ENCODE measurements around the gene EP400. TPM values are rescaled to one million over a fixed set of nuclear protein-coding genes. Genes with fewer than 3 reads are reported as not detected.

EP400 gene
- total and polyA plus RNA-seq, 9 of the 15 experiments (the other 6 are each of a cell fraction or from before 2014, with no cell fraction given) = 4.5 to 58.0 (median 7.0) TPM

DNA sequence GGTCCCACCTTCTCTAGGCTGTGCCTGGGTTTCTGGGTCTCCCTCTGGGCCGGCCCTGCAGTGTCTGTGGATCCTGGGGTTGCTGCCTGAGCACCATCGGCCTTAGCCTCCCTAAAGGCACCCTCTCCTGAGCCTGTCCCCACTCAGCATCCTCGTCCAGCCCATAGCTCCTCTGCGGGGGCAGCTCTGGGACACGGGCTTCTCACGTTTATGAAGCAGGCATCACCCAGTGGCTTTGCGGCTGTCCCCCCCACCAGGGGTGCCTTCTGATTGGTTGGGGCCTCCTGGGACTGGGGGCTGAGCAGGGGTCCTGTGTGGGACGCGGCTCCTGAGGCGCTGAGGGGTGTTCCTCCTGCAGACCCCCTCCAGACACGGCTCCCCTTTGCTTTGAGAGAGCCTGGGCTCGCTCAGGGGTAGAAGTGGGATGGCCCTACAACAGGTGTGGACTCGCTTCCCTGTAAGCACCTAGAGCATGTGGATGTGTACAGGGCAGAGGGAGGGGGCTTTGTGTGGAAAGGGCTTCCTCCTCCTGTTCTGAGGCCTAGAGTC is 44.6 kb upstream of the EP400 start:
- Histone ChIP-seq H3K4me1 (replicated peaks in 1 of 2; ENCODE audit: control insufficient read depth in 2 of 2, insufficient read depth in 2 of 2, low read length in 2 of 2) (peaks cover 0 to 43% of the 10 kb centered on the region in 2 experiments; a peak in 2 of 5 replicates), H3K9ac (ENCODE audit: insufficient read depth in 1 of 2, low read depth in 2 of 2, low read length in 2 of 2) (peak overlapping the region in 1 of 2 experiments; percentile 74; a peak in 1 of 4 replicates), H3K4me2 (ENCODE audit: insufficient read depth, low read length) (no peak overlapping the region), H4K20me1 (replicated peaks; ENCODE audit: control insufficient read depth, insufficient read depth, low read length) (peaks cover 21% of the 10 kb centered on the region; the same call in 1 of the 2 replicates), H3K27me3 (ENCODE audit: control insufficient read depth in 2 of 2, insufficient read depth in 2 of 2, low read length in 2 of 2) (no peaks in the 10 kb centered on the region), H3K4me3 (no peak overlapping the region), H3K79me2 (ENCODE audit: control insufficient read depth, insufficient read depth, low read length) (no peaks in the 10 kb centered on the region; the same call in 2 of the 3 replicates), H2AFZ (ENCODE audit: low read depth, low read length) (no peak overlapping the region), H3K36me3 (ENCODE audit: control insufficient read depth, insufficient read depth, low read length) (0 out of 3 replicates have a peak, but pooled peaks cover 5% of the 10 kb centered on the region), H3K9me3 (replicated peaks; ENCODE audit: control insufficient read depth, insufficient read depth, low read depth, low read length) (no peaks in the 10 kb centered on the region), H3K27ac (ENCODE audit: extremely low read depth, low read depth, low read length) (no peak overlapping the region), H3K9me1 (ENCODE audit: control insufficient read depth, insufficient read depth, low read length) (no peaks in the 10 kb centered on the region)
- CTCF ChIA-PET (ENCODE audit: low intra/inter-chr PET ratio) = no interaction called here
- DNase-seq (ENCODE audit: extremely low read depth in 1 of 4, low spot score in 3 of 4) (no peak), FAIRE-seq (no peak), ATAC-seq (no peak)
- POLR2A ChIA-PET = interaction anchor here (0.7 to 1.1 kb wide), 3 partner anchors 16 to 196 kb away, joined by 3 to 5 read pairs (median 3); no protein-coding TSS in a partner anchor
- BruUV-seq (replicated peaks) = no TSS peak
- in situ Hi-C loops (cut with MboI) = no loop called here
- TF ChIP-seq PURB (CRISPR knock-in tag; IDR thresholded peaks at IDR 0.05; ENCODE audit: low read depth) (no peak), ZBTB1 (CRISPR knock-in tag; IDR thresholded peaks at IDR 0.05; ENCODE audit: borderline replicate concordance, low read depth) (no peak), SRSF9 (IDR thresholded peaks at IDR 0.05; ENCODE audit: borderline replicate concordance, low read depth, low read length) (no peak), ASH1L (IDR thresholded peaks at IDR 0.05; ENCODE audit: borderline replicate concordance, low read depth, partially characterized antibody) (no peak)
- TF ChIP-seq, protein P1, sequence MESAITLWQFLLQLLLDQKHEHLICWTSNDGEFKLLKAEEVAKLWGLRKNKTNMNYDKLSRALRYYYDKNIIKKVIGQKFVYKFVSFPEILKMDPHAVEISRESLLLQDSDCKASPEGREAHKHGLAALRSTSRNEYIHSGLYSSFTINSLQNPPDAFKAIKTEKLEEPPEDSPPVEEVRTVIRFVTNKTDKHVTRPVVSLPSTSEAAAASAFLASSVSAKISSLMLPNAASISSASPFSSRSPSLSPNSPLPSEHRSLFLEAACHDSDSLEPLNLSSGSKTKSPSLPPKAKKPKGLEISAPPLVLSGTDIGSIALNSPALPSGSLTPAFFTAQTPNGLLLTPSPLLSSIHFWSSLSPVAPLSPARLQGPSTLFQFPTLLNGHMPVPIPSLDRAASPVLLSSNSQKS (CRISPR knock-in tag; IDR thresholded peaks at IDR 0.05) = no peak
- intact Hi-C loops (cut with micrococcal nuclease) = no loop called here
- 70% methylated on average over 12 of the region's 13 CpGs for WGBS (ENCODE audit: insufficient coverage, low coverage, missing lambda C conversion rate)
